GM13977 (cell line): Measurements from ENCODE around the gene THSD7B.

Experiments used
- DNase-seq: peaks from one replicate; pipeline ENCODE4 v3.0.0; 2012; ENCODE audit warnings: low spot score
- CTCF ChIP-seq: IDR thresholded peaks from 2 replicates; pipeline ENCODE4 v1.5.1; 2012; ENCODE audit warnings: mild to moderate bottlenecking, control low read depth; ENCODE audit not compliant: insufficient read depth; ENCODE audit errors: extremely low read depth, missing control alignments
- in situ Hi-C: fragments of 300-500 bp; cut with MboI; formaldehyde crosslinking; loops from one replicate; pipeline ENCODE4 v1.12.0; 2022; ENCODE audit warnings: low sequenced_read_pairs, low pct_unique_long_range_greater_than_20kb, mixed read lengths, inconsistent platforms; ENCODE audit not compliant: unreplicated experiment

Gene THSD7B

DNA sequence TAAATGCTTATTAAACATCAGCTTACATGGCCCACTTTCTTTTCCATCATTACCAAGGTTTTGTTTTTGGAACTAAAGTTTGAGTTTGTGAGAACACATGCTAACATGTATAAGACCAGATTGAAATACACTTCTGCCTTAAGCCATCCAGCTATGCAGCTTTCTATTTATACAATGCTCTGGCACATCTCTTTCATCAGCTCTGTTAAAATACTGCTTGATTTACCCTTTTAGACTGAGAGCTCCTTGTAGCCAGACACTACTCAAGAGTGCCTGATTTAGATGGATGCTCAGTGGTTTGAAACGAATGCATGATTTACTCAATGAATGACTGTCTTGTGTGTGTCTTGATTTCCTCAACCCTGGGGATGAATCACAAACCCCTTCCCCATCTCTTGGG lies 392.5 kb downstream of the THSD7B start:
- in situ Hi-C loops, result no loop called here
- no peak for TF ChIP-seq CTCF
- DNase-seq, result no peak

GRCh38 chr2:137161250-137161649 lies 395.9 kb downstream of the THSD7B start:
- no peak for TF ChIP-seq CTCF
- DNase-seq, result no peak
- in situ Hi-C loops, result no loop called here

- in situ Hi-C loops, result no loop called here
- no peak for DNase-seq
- no peak for TF ChIP-seq CTCF
These were observed 400.6 kb downstream of the THSD7B start for GRCh38 chr2:137165968-137166367.

- no peak for DNase-seq
- no peak for TF ChIP-seq CTCF
- in situ Hi-C loops, result no loop called here
These were observed 402.3 kb downstream of the THSD7B start for GRCh38 chr2:137167651-137168050.

GRCh38 chr2:137168552-137168951 lies 403.2 kb downstream of the THSD7B start:
- TF ChIP-seq CTCF, result no peak
- no peak for DNase-seq
- in situ Hi-C loops, result no loop called here

DNA sequence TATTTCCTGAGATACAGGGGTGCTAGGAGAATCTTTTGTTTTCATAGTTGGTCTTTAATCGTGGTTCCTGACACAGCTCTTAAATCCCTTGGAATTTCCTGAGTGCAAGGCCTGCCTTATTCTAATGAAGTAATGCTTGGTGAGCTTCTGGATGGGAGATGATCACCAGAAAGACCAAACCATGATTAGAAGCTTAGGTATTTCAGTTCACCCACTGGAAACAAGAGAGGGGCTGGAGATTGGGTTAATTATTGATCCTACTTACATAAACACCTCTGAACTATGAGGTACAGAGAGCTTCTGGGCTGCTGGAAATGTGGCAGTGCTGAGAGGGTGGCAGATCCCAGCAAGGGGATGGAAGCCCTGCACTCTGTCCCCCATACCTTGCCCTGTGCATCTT lies 406.8 kb downstream of the THSD7B start:
- in situ Hi-C loops, result no loop called here
- no peak for DNase-seq
- no peak for TF ChIP-seq CTCF

GRCh38 chr2:137173463-137173862 lies 408.1 kb downstream of the THSD7B start:
- peak; percentile 38 for DNase-seq
- peak; percentile 48 for TF ChIP-seq CTCF
- in situ Hi-C loops, result no loop called here
